Fibroblast of villous mesenchyme (primary cell): Measurements from ENCODE around the gene ADAMTS16. TPM values are rescaled to one million over a fixed set of nuclear protein-coding genes. Genes with fewer than 3 reads are reported as not detected.

Experiments used
- small RNA-seq: library from RNA; depleted of rRNA; stranded (forward); fragments of <200 nt; gene quantifications from one replicate; pipeline ENCODE3, GENCODE V24; 2012
- total RNA-seq: library from RNA; depleted of rRNA; stranded (reverse); fragments of >200 nt; gene quantifications from 2 replicates; pipeline ENCODE4 v1.2.3, GENCODE V29; 2012

Gene ADAMTS16
- total RNA-seq, 1 donor = under 0.01 TPM

Small RNA genes within 50 kb of the gene (small RNA-seq; reads per million reads assigned to genes)
- not detected for gene RN7SKP73
